B cell (primary cell): ENCODE measurements around the gene IGF2BP3.

ENCODE experiments used
- EZH2 ChIP-seq: IDR thresholded peaks from 2 replicates; pipeline ENCODE4 v1.6.1; 2012; ENCODE audit warnings: borderline replicate concordance, low read depth, mild to moderate bottlenecking, moderate library complexity, low read length; ENCODE audit not compliant: insufficient read depth, poor library complexity, severe bottlenecking
- TF ChIP-seq, protein P1 (sequence below): fragments of 200-600 bp; IDR thresholded peaks from one replicate; pipeline ENCODE4 v1.8.0; 2022; ENCODE audit warnings: antibody characterized with exemption, mild to moderate bottlenecking

- TF ChIP-seq, protein P1, sequence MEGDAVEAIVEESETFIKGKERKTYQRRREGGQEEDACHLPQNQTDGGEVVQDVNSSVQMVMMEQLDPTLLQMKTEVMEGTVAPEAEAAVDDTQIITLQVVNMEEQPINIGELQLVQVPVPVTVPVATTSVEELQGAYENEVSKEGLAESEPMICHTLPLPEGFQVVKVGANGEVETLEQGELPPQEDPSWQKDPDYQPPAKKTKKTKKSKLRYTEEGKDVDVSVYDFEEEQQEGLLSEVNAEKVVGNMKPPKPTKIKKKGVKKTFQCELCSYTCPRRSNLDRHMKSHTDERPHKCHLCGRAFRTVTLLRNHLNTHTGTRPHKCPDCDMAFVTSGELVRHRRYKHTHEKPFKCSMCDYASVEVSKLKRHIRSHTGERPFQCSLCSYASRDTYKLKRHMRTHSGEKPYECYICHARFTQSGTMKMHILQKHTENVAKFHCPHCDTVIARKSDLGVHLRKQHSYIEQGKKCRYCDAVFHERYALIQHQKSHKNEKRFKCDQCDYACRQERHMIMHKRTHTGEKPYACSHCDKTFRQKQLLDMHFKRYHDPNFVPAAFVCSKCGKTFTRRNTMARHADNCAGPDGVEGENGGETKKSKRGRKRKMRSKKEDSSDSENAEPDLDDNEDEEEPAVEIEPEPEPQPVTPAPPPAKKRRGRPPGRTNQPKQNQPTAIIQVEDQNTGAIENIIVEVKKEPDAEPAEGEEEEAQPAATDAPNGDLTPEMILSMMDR: no peak
- TF ChIP-seq EZH2: no peak
Measured at GRCh38 chr7:23315366-23315765, 154.9 kb downstream of the IGF2BP3 start.
